Thoracic aorta (tissue), 2 donors: Measurements from ENCODE around the gene ZFYVE16. TPM values are rescaled to one million over a fixed set of nuclear protein-coding genes. Genes with fewer than 3 reads are reported as not detected.

Experiments
- ATAC-seq: fragments of 150-250 bp; one replicate; pipeline ENCODE4 v1.8.0; 2017; ENCODE audit warnings: low read depth; ENCODE audit not compliant: insufficient number of reproducible peaks, low FRiP score
- DNase-seq: peaks from one replicate; pipeline ENCODE4 v3.0.0-alpha.2; 2020; ENCODE audit warnings: low spot score
- H3K27ac ChIP-seq, 2 donors: fragments of 200-600 bp; sonication (generic); 1 replicate in 1 of 2; 2 replicates in 1 of 2; pipeline ENCODE4 v1.5.1; 2016; ENCODE audit warnings: mild to moderate bottlenecking in 2 of 2, moderate library complexity in 2 of 2
- H3K27me3 ChIP-seq: fragments of 200-600 bp; sonication (generic); replicated peaks from 2 replicates; pipeline ENCODE4 v1.6.0; 2016; ENCODE audit warnings: mild to moderate bottlenecking; ENCODE audit not compliant: insufficient read depth
- H3K36me3 ChIP-seq: fragments of 200-600 bp; sonication (generic); one replicate; pipeline ENCODE4 v1.5.1; 2016
- H3K4me1 ChIP-seq, 2 donors: fragments of 200-600 bp; sonication (generic); 1 replicate in 1 of 2; 2 replicates in 1 of 2; pipeline versions ENCODE4 v1.5.1 to v1.6.0; 2016; ENCODE audit warnings: low read depth in 2 of 2, mild to moderate bottlenecking in 1 of 2; ENCODE audit not compliant: control insufficient read depth in 1 of 2
- H3K4me3 ChIP-seq: fragments of 200-600 bp; sonication (generic); 2 replicates; pipeline ENCODE4 v1.5.1; 2016; ENCODE audit warnings: mild to moderate bottlenecking
- H3K9me3 ChIP-seq: fragments of 200-600 bp; sonication (generic); 2 replicates; pipeline ENCODE4 v1.5.1; 2016
- CTCF ChIP-seq: fragments of 200-600 bp; sonication (generic); IDR thresholded peaks from one replicate; pipeline ENCODE4 v1.5.1; 2019; ENCODE audit warnings: antibody characterized with exemption
- total RNA-seq, 2 donors: library from RNA; depleted of rRNA; stranded (reverse); fragments of >200 nt; gene quantifications; one replicate each; pipeline versions ENCODE4 v1.1.0 to v1.2.3, GENCODE V29; 2016

Gene ZFYVE16
- total RNA-seq, 2 donors from 2014 or later = 29.0 to 36.8 TPM

- no peak overlapping the region for H3K4me3 ChIP-seq
- H3K36me3 ChIP-seq = no peaks in the 10 kb centered on the region
- no peak for ATAC-seq
- H3K9me3 ChIP-seq = no peaks in the 10 kb centered on the region
- no peak overlapping the region for H3K27ac ChIP-seq
- no peak for TF ChIP-seq CTCF
- no peaks in the 10 kb centered on the region for H3K27me3 ChIP-seq
- no peak for DNase-seq
- no peaks in the 10 kb centered on the region for H3K4me1 ChIP-seq
Observed at GRCh38 chr5:80509362-80509761, 101.5 kb downstream of the ZFYVE16 start.

GRCh38 chr5:80516826-80517225, 109.0 kb downstream of the ZFYVE16 start:
- H3K27me3 ChIP-seq = no peaks in the 10 kb centered on the region
- ATAC-seq = no peak
- no peak overlapping the region for H3K4me3 ChIP-seq
- no peaks in the 10 kb centered on the region for H3K36me3 ChIP-seq
- no peak for DNase-seq
- no peak overlapping the region for H3K27ac ChIP-seq
- no peaks in the 10 kb centered on the region for H3K4me1 ChIP-seq
- no peak for TF ChIP-seq CTCF
- no peaks in the 10 kb centered on the region for H3K9me3 ChIP-seq

Other genes starting within 250 kb of the ZFYVE16 start
- gene SERINC5, start 152.0 kb upstream of the ZFYVE16 start, total RNA-seq = 10 to 100 TPM; 12.8 to 13.9 TPM
- gene SPZ1, start 88.1 kb upstream of the ZFYVE16 start, total RNA-seq = not detected
- gene FAM151B, start 80.0 kb downstream of the ZFYVE16 start, total RNA-seq = 1 to 10 TPM; 3.9 to 7.4 TPM
- not detected for gene ANKRD34B, start 162.2 kb downstream of the ZFYVE16 start, total RNA-seq
- 10 to 100 TPM; 12.3 to 12.9 TPM for gene MSH3, start 246.6 kb downstream of the ZFYVE16 start, total RNA-seq
- 10 to 100 TPM in 1 of 2 donors, 1 to 10 TPM in 1; 9.9 to 11.9 TPM for gene DHFR, start 246.9 kb downstream of the ZFYVE16 start, total RNA-seq